DOHH2 (cell line): Measurements from ENCODE around the gene IQSEC1.

Experiments
- H3F3A ChIP-seq: fragments of 200-600 bp; sonication (generic), shearing (Covaris generic); 2 replicates; pipeline ENCODE4 v1.6.0; 2016; ENCODE audit warnings: antibody characterized with exemption, mild to moderate bottlenecking; ENCODE audit not compliant: control insufficient read depth, insufficient read depth
- H3K27ac ChIP-seq: fragments of 200-600 bp; sonication (generic); 2 replicates; pipeline ENCODE4 v1.5.1; 2014; ENCODE audit warnings: low read depth, mild to moderate bottlenecking, low read length, moderate library complexity
- H3K27me3 ChIP-seq: fragments of 200-600 bp; sonication (generic); 2 replicates; pipeline ENCODE4 v1.6.1; 2014; ENCODE audit warnings: mild to moderate bottlenecking, low read length, mixed read lengths; ENCODE audit not compliant: control insufficient read depth
- H3K36me3 ChIP-seq: fragments of 200-600 bp; sonication (generic); 2 replicates; pipeline ENCODE4 v1.6.1; 2014; ENCODE audit warnings: mild to moderate bottlenecking, low read length, moderate library complexity, mixed read lengths; ENCODE audit not compliant: control insufficient read depth
- H3K4me1 ChIP-seq: fragments of 200-600 bp; sonication (generic); 2 replicates; pipeline ENCODE4 v1.6.1; 2014; ENCODE audit warnings: mild to moderate bottlenecking, low read length, mixed read lengths; ENCODE audit not compliant: control insufficient read depth
- H3K4me2 ChIP-seq: fragments of 200-600 bp; sonication (generic); 2 replicates; pipeline ENCODE4 v1.6.0; 2014; ENCODE audit warnings: mild to moderate bottlenecking, low read length, moderate library complexity
- H3K4me3 ChIP-seq: fragments of 200-600 bp; sonication (generic); 2 replicates; pipeline ENCODE4 v1.5.1; 2014; ENCODE audit warnings: mild to moderate bottlenecking, low read length, mixed read lengths
- H3K79me2 ChIP-seq: fragments of 200-600 bp; sonication (generic); 2 replicates; pipeline ENCODE4 v1.6.1; 2014; ENCODE audit warnings: mild to moderate bottlenecking, low read length, mixed read lengths; ENCODE audit not compliant: control insufficient read depth
- H3K9me2 ChIP-seq: fragments of 200-600 bp; sonication (generic); replicated peaks from 2 replicates; pipeline ENCODE4 v1.6.1; 2014; ENCODE audit warnings: mild to moderate bottlenecking, low read length, mixed read lengths; ENCODE audit not compliant: control insufficient read depth
- H3K9me3 ChIP-seq: fragments of 200-600 bp; sonication (generic); 2 replicates; pipeline ENCODE4 v1.6.1; 2014; ENCODE audit warnings: antibody characterized with exemption, low read length, mixed read lengths; ENCODE audit not compliant: control insufficient read depth, insufficient read depth
- H4K20me1 ChIP-seq: fragments of 200-600 bp; sonication (generic); 2 replicates; pipeline ENCODE4 v1.6.0; 2014; ENCODE audit warnings: low read depth, mild to moderate bottlenecking, antibody characterized with exemption, low read length, moderate library complexity; ENCODE audit not compliant: control insufficient read depth, insufficient read depth
- CTCF ChIP-seq: fragments of 200-600 bp; sonication (generic); IDR thresholded peaks from one replicate; pipeline ENCODE4 v1.5.1; 2014; ENCODE audit warnings: antibody characterized with exemption, mild to moderate bottlenecking, low read depth, low read length; ENCODE audit not compliant: poor library complexity, severe bottlenecking
- EZH2phosphoT487 ChIP-seq: fragments of 200-600 bp; sonication (generic); IDR thresholded peaks from 2 replicates; pipeline ENCODE4 v1.6.1; 2017; ENCODE audit warnings: borderline replicate concordance, mild to moderate bottlenecking, antibody characterized with exemption, low read length, moderate library complexity, mixed read lengths

The IQSEC1 gene

GRCh38 chr3:13116426-13116825 lies 43.2 kb upstream of the IQSEC1 start:
- Histone ChIP-seq H3K27me3 (peaks cover 3% of the 10 kb centered on the region; the same call in 1 of the 2 replicates), H3K4me3 (no peak overlapping the region), H3K4me1 (peaks cover 4% of the 10 kb centered on the region), H3K9me3 (no peaks in the 10 kb centered on the region), H3K36me3 (no peaks in the 10 kb centered on the region), H3K4me2 (no peak overlapping the region), H3F3A (no peaks in the 10 kb centered on the region), H4K20me1 (no peaks in the 10 kb centered on the region), H3K79me2 (no peaks in the 10 kb centered on the region), H3K27ac (no peak overlapping the region), H3K9me2 (no peaks in the 10 kb centered on the region)
- TF ChIP-seq EZH2phosphoT487 (no peak), CTCF (no peak)

DNA sequence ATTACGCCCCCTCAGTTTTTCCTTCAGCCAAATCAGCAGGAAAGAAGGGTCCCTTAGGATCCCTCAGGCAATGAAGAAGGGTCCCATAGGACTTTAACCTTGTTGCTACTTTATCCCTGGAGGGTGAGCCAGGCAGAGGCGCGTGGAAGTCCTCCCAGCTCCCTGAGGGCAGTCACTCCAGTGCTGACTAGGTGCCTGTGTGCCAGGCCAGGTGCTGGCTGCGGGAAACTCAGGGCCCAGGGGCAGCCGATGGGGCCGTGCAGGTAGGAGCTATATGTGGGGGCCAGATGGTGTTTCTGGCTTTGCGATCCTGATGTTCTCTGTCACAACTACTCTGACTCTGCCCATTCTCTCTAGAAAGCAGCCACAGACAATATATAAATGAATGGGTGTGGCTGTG lies 42.8 kb upstream of the IQSEC1 start:
- Histone ChIP-seq H4K20me1 (no peaks in the 10 kb centered on the region), H3K4me3 (no peak overlapping the region), H3K9me3 (no peaks in the 10 kb centered on the region), H3K27ac (no peak overlapping the region), H3F3A (no peaks in the 10 kb centered on the region), H3K4me1 (peaks cover 8% of the 10 kb centered on the region), H3K79me2 (no peaks in the 10 kb centered on the region), H3K27me3 (peaks cover 7% of the 10 kb centered on the region), H3K9me2 (no peaks in the 10 kb centered on the region), H3K4me2 (no peak overlapping the region), H3K36me3 (no peaks in the 10 kb centered on the region)
- no peak for TF ChIP-seq CTCF

DNA sequence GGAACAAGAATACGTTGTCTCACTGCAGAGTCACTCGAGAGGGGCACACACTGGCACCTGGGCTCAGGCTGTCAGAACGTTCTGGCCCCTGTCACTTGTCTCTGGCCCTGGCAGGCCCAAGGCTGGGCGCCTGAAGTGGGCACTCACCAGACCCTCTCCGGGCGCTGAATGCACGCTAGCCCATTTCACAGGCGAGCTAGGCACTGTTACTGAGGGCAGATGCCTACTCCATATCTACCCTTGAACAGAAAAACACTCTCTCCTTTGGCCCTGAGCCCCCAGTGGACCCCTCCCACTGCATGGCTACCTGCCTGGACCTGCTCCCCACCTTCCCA lies 42.3 kb upstream of the IQSEC1 start:
- peaks cover 12% of the 10 kb centered on the region for H3K27me3 ChIP-seq
- H3K9me3 ChIP-seq = no peaks in the 10 kb centered on the region
- no peak overlapping the region for H3K4me2 ChIP-seq
- TF ChIP-seq CTCF (no peak), EZH2phosphoT487 (no peak)
- no peaks in the 10 kb centered on the region for H3K79me2 ChIP-seq
- H3K9me2 ChIP-seq = no peaks in the 10 kb centered on the region
- H3K4me1 ChIP-seq = peaks cover 13% of the 10 kb centered on the region
- H3K36me3 ChIP-seq = no peaks in the 10 kb centered on the region
- no peaks in the 10 kb centered on the region for H4K20me1 ChIP-seq
- no peak overlapping the region for H3K4me3 ChIP-seq
- H3K27ac ChIP-seq = no peak overlapping the region
- no peaks in the 10 kb centered on the region for H3F3A ChIP-seq
